IMR-90 (cell line): Measurements from ENCODE around the gene TNS2. TPM values are rescaled to one million over a fixed set of nuclear protein-coding genes. Genes with fewer than 3 reads are reported as not detected.

ENCODE experiments used
- ATAC-seq: fragments of 200-7000 bp; cut with Tn5 transposase; 2 replicates; pipeline ENCODE4 v1.9.1; 2020; ENCODE audit warnings: low read depth, mild to moderate bottlenecking, moderate library complexity
- BruUV-seq: library from RNA; stranded (reverse); fragments of 400-500 nt; replicated peaks from 2 replicates; lab custom pipeline; 2021; lab: Mats Ljungman, UMichigan
- CTCF ChIA-PET: fragments of 300-600 bp; formaldehyde crosslinking; extraction: SDS; loops from one replicate; lab custom pipeline; 2021; ENCODE audit warnings: antibody characterized with exemption; lab: Yijun Ruan, JAX
- POLR2A ChIA-PET: fragments of 300-600 bp; sonication (Branson Sonifier 250); formaldehyde crosslinking; loops from one replicate; lab custom pipeline; 2022; ENCODE audit warnings: antibody characterized with exemption; ENCODE audit not compliant: unreplicated experiment; lab: Charles Lee
- DNase-seq: peaks from one replicate; pipeline ENCODE4 v3.0.0; 2013
- H2AFZ ChIP-seq: replicated peaks from 2 replicates; pipeline ENCODE3; 2013; ENCODE audit warnings: low read length, mild to moderate bottlenecking; ENCODE audit not compliant: poor library complexity
- H2AK5ac ChIP-seq: 2 replicates; pipeline ENCODE4 v1.6.1; 2013; ENCODE audit warnings: low read depth, low read length, inconsistent platforms
- H2AK9ac ChIP-seq: replicated peaks from 2 replicates; pipeline ENCODE3; 2013; ENCODE audit warnings: mild to moderate bottlenecking, low read depth, low read length, moderate library complexity; ENCODE audit not compliant: poor library complexity
- H2BK120ac ChIP-seq: 2 replicates; pipeline ENCODE4 v1.6.1; 2013; ENCODE audit warnings: low read depth, low read length, inconsistent platforms
- H2BK15ac ChIP-seq: 3 replicates; pipeline ENCODE4 v1.6.1; 2013; ENCODE audit warnings: low read depth, low read length, inconsistent platforms
- H2BK20ac ChIP-seq: 2 replicates; pipeline ENCODE4 v1.6.1; 2013; ENCODE audit warnings: low read depth, mild to moderate bottlenecking, inconsistent platforms, low read length, moderate library complexity
- H2BK5ac ChIP-seq: 2 replicates; pipeline ENCODE4 v1.6.1; 2013; ENCODE audit warnings: mild to moderate bottlenecking, low read depth, low read length, inconsistent platforms; ENCODE audit not compliant: poor library complexity, severe bottlenecking
- H3K14ac ChIP-seq: replicated peaks from 2 replicates; pipeline ENCODE4 v1.6.1; 2013; ENCODE audit warnings: low read depth, low read length, inconsistent platforms
- H3K18ac ChIP-seq: 2 replicates; pipeline ENCODE4 v1.6.1; 2013; ENCODE audit warnings: low read depth, low read length, control low read depth
- H3K23ac ChIP-seq: 2 replicates; pipeline ENCODE4 v1.6.1; 2013; ENCODE audit warnings: low read depth, low read length, inconsistent platforms
- H3K27ac ChIP-seq: 2 replicates; pipeline ENCODE4 v1.5.1; 2013; ENCODE audit warnings: mild to moderate bottlenecking, control low read depth, low read length; ENCODE audit not compliant: insufficient read depth
- H3K27me3 ChIP-seq: 2 replicates; pipeline ENCODE4 v1.6.1; 2013; ENCODE audit warnings: low read length; ENCODE audit not compliant: control insufficient read depth, insufficient read depth
- H3K36me3 ChIP-seq: 2 replicates; pipeline ENCODE4 v1.6.1; 2013; ENCODE audit warnings: low read length, mixed read lengths; ENCODE audit not compliant: control insufficient read depth, insufficient read depth
- H3K4ac ChIP-seq: 2 replicates; pipeline ENCODE4 v1.6.1; 2013; ENCODE audit warnings: low read depth, low read length, inconsistent platforms
- H3K4me1 ChIP-seq: 2 replicates; pipeline ENCODE4 v1.6.1; 2013; ENCODE audit warnings: low read length, mixed read lengths; ENCODE audit not compliant: control insufficient read depth, insufficient read depth
- H3K4me2 ChIP-seq: 2 replicates; pipeline ENCODE4 v1.6.1; 2013; ENCODE audit warnings: low read depth, mild to moderate bottlenecking, control low read depth, low read length, moderate library complexity
- H3K4me3 ChIP-seq: 2 replicates; pipeline ENCODE4 v1.5.1; 2013; ENCODE audit warnings: low read depth, mild to moderate bottlenecking, control low read depth, low read length, moderate library complexity; ENCODE audit not compliant: insufficient read depth
- H3K56ac ChIP-seq: 2 replicates; pipeline ENCODE4 v1.6.1; 2013; ENCODE audit warnings: low read length, inconsistent platforms; ENCODE audit not compliant: insufficient read depth; ENCODE audit errors: extremely low read depth
- H3K79me1 ChIP-seq, 2 experiments: 2 replicates each; pipeline ENCODE4 v1.6.1; 2013; ENCODE audit warnings: low read length in 2 of 2, inconsistent platforms in 1 of 2, low read depth in 1 of 2
- H3K9ac ChIP-seq: 2 replicates; pipeline ENCODE4 v1.6.1; 2013; ENCODE audit warnings: low read depth, low read length, control low read depth
- H3K9me1 ChIP-seq: 2 replicates; pipeline ENCODE4 v1.6.1; 2013; ENCODE audit warnings: low read length, inconsistent platforms; ENCODE audit not compliant: insufficient read depth
- H3K9me3 ChIP-seq: 2 replicates; pipeline ENCODE4 v1.6.1; 2013; ENCODE audit warnings: low read length; ENCODE audit not compliant: control insufficient read depth, insufficient read depth
- H4K20me1 ChIP-seq: 2 replicates; pipeline ENCODE4 v1.6.1; 2013; ENCODE audit warnings: low read length, inconsistent platforms; ENCODE audit not compliant: insufficient read depth
- H4K5ac ChIP-seq: 2 replicates; pipeline ENCODE4 v1.6.1; 2013; ENCODE audit warnings: mild to moderate bottlenecking, low read depth, low read length, control low read depth
- H4K8ac ChIP-seq, 2 experiments: 2 replicates each; pipeline ENCODE4 v1.6.1; 2013; ENCODE audit warnings: low read depth in 2 of 2, low read length in 2 of 2, control low read depth in 1 of 2, inconsistent platforms in 1 of 2
- H4K91ac ChIP-seq: 2 replicates; pipeline ENCODE4 v1.6.1; 2013; ENCODE audit warnings: low read depth, low read length, inconsistent platforms; ENCODE audit not compliant: insufficient read depth
- CEBPB ChIP-seq: IDR thresholded peaks from 2 replicates; pipeline ENCODE4 v1.6.1; 2012; ENCODE audit warnings: low read depth, low read length, improper control_type of control experiment
- CHD1 ChIP-seq: IDR thresholded peaks from 2 replicates; pipeline ENCODE4 v1.6.1; 2012; ENCODE audit warnings: low read depth, low read length, improper control_type of control experiment
- FOS ChIP-seq: fragments of 150-350 bp; IDR thresholded peaks from 2 replicates; pipeline ENCODE4 v1.6.1; 2016; ENCODE audit warnings: low read depth, low read length
- MAZ ChIP-seq: IDR thresholded peaks from 2 replicates; pipeline ENCODE4 v1.6.1; 2012; ENCODE audit warnings: low read depth, mild to moderate bottlenecking, low read length, improper control_type of control experiment, moderate library complexity, borderline replicate concordance
- MXI1 ChIP-seq: IDR thresholded peaks from 2 replicates; pipeline ENCODE4 v1.6.1; 2012; ENCODE audit warnings: low read depth, mild to moderate bottlenecking, low read length, moderate library complexity, borderline replicate concordance
- NFE2L2 ChIP-seq: fragments of 150-350 bp; IDR thresholded peaks from 2 replicates; pipeline ENCODE4 v1.6.1; 2016; ENCODE audit warnings: low read depth, mild to moderate bottlenecking, low read length
- POLR2A ChIP-seq: IDR thresholded peaks from 2 replicates; pipeline ENCODE4 v1.6.1; 2012; ENCODE audit warnings: mild to moderate bottlenecking, low read depth, low read length
- RCOR1 ChIP-seq: IDR thresholded peaks from 2 replicates; pipeline ENCODE4 v1.6.1; 2012; ENCODE audit warnings: mild to moderate bottlenecking, low read length, improper control_type of control experiment; ENCODE audit not compliant: insufficient replicate concordance
- RFX5 ChIP-seq: IDR thresholded peaks from 2 replicates; pipeline ENCODE4 v1.8.0; 2012; ENCODE audit warnings: low read depth, mild to moderate bottlenecking, low read length, moderate library complexity
- SMC3 ChIP-seq: fragments of 150-350 bp; IDR thresholded peaks from 2 replicates; pipeline ENCODE4 v1.6.1; 2016; ENCODE audit warnings: low read depth, mild to moderate bottlenecking, antibody characterized with exemption, low read length, moderate library complexity
- WGBS, 2 experiments: methylation state at CpG; one replicate each; pipeline versions ENCODE4 v1.1.5 to v1.1.7; 2013; ENCODE audit warnings: missing lambda C conversion rate in 2 of 2; ENCODE audit not compliant: insufficient read length in 1 of 2; ENCODE audit errors: extremely low coverage in 2 of 2; 5-methylcytosine and 5-hydroxymethylcytosine counted together
- dilution Hi-C: fragments of 300-500 bp; cut with HindIII; formaldehyde crosslinking; loops from one replicate; pipeline ENCODE4 v1.14.3; 2018; ENCODE audit warnings: low sequenced_read_pairs; ENCODE audit not compliant: unreplicated experiment
- in situ Hi-C: fragments of 300-500 bp; cut with MboI; formaldehyde crosslinking; loops from 3 replicates; pipeline ENCODE4 v1.14.3; 2019; ENCODE audit warnings: low sequenced_read_pairs, inconsistent platforms, mixed read lengths
- intact Hi-C: fragments of 100-400 bp; cut with micrococcal nuclease; formaldehyde crosslinking; loops from 2 replicates; pipeline ENCODE4 v1.10.0; 2022
- polyA plus RNA-seq, 3 experiments: library from polyadenylated mRNA; depleted of rRNA; stranded (reverse); fragments of >200 nt; gene quantifications; 2 replicates each; pipeline ENCODE4 v1.2.3, GENCODE V29; 2012; ENCODE audit warnings: low replicate concordance in 1 of 3
- total RNA-seq: library from RNA; depleted of rRNA; stranded (reverse); fragments of >200 nt; gene quantifications from 2 replicates; pipeline ENCODE4 v1.2.3, GENCODE V29; 2012
- TF ChIP-seq, protein P1 (sequence below): fragments of 150-350 bp; IDR thresholded peaks from 2 replicates; pipeline ENCODE4 v1.6.1; 2016; ENCODE audit warnings: low read depth, mild to moderate bottlenecking, low read length, moderate library complexity, borderline replicate concordance
- TF ChIP-seq, protein P2 (sequence below): conservative IDR thresholded peaks from 2 replicates; pipeline ENCODE4 v1.5.1; 2012; ENCODE audit warnings: mild to moderate bottlenecking, low read depth, low read length, improper control_type of control experiment
- TF ChIP-seq, protein P3 (sequence below): fragments of 150-350 bp; IDR thresholded peaks from 2 replicates; pipeline ENCODE4 v1.6.1; 2017; ENCODE audit warnings: mild to moderate bottlenecking, antibody characterized with exemption, low read length, low read depth

Gene TNS2
- total and polyA plus RNA-seq, 2 of the 4 experiments (the other 2 are of a cell fraction): 10.4 to 67.2 TPM

GRCh38 chr12:53062011-53062961, 12.4 kb downstream of the TNS2 start:
- Histone ChIP-seq H2AK5ac (no peak overlapping the region; the same call in 1 of the 2 replicates), H3K9ac (no peak overlapping the region), H4K91ac (no peak overlapping the region), H2BK5ac (no peak overlapping the region), H2AFZ (no peak overlapping the region), H4K8ac (no peak overlapping the region), H3K4me1 (peaks cover 24% of the 10 kb centered on the region), H2BK20ac (no peak overlapping the region), H3K4me2 (no peak overlapping the region), H2AK9ac (no peak overlapping the region), H3K56ac (no peak overlapping the region), H3K79me1 (peaks cover 0 to 49% of the 10 kb centered on the region in 2 experiments; a peak in 2 of 4 replicates), H3K14ac (no peak overlapping the region), H3K4ac (no peak overlapping the region), H3K36me3 (peaks cover 78% of the 10 kb centered on the region), H3K9me1 (peaks cover 5% of the 10 kb centered on the region; the same call in 1 of the 2 replicates), H3K27me3 (no peaks in the 10 kb centered on the region), H4K20me1 (peaks cover 9% of the 10 kb centered on the region), H3K18ac (no peak overlapping the region), H3K4me3 (no peak overlapping the region), H2BK15ac (no peak overlapping the region), H3K23ac (no peak overlapping the region), H3K9me3 (no peaks in the 10 kb centered on the region), H3K27ac (peak overlapping the region; percentile 4; the same call in 1 of the 2 replicates), H2BK120ac (no peak overlapping the region), H4K5ac (no peak overlapping the region; the same call in 1 of the 2 replicates)
- POLR2A ChIA-PET: interaction anchor here (1.1 to 1.4 kb wide), 2 partner anchors 9 to 11 kb away, joined by 3 read pairs; no protein-coding TSS in a partner anchor
- intact Hi-C loops (no loop called here), dilution Hi-C loops (no loop called here), in situ Hi-C loops (no loop called here)
- no TSS peak for BruUV-seq
- ATAC-seq (no peak), DNase-seq (no peak)
- TF ChIP-seq MXI1 (no peak), NFE2L2 (no peak), MAZ (no peak), SMC3 (no peak), RFX5 (no peak), FOS (no peak), RCOR1 (no peak), POLR2A (no peak; the same call in 1 of the 2 replicates), CHD1 (no peak), CEBPB (no peak)
- TF ChIP-seq, protein P1, sequence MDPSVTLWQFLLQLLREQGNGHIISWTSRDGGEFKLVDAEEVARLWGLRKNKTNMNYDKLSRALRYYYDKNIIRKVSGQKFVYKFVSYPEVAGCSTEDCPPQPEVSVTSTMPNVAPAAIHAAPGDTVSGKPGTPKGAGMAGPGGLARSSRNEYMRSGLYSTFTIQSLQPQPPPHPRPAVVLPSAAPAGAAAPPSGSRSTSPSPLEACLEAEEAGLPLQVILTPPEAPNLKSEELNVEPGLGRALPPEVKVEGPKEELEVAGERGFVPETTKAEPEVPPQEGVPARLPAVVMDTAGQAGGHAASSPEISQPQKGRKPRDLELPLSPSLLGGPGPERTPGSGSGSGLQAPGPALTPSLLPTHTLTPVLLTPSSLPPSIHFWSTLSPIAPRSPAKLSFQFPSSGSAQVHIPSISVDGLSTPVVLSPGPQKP: no peak
- TF ChIP-seq, protein P2, sequence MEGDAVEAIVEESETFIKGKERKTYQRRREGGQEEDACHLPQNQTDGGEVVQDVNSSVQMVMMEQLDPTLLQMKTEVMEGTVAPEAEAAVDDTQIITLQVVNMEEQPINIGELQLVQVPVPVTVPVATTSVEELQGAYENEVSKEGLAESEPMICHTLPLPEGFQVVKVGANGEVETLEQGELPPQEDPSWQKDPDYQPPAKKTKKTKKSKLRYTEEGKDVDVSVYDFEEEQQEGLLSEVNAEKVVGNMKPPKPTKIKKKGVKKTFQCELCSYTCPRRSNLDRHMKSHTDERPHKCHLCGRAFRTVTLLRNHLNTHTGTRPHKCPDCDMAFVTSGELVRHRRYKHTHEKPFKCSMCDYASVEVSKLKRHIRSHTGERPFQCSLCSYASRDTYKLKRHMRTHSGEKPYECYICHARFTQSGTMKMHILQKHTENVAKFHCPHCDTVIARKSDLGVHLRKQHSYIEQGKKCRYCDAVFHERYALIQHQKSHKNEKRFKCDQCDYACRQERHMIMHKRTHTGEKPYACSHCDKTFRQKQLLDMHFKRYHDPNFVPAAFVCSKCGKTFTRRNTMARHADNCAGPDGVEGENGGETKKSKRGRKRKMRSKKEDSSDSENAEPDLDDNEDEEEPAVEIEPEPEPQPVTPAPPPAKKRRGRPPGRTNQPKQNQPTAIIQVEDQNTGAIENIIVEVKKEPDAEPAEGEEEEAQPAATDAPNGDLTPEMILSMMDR: no peak
- TF ChIP-seq, protein P3, sequence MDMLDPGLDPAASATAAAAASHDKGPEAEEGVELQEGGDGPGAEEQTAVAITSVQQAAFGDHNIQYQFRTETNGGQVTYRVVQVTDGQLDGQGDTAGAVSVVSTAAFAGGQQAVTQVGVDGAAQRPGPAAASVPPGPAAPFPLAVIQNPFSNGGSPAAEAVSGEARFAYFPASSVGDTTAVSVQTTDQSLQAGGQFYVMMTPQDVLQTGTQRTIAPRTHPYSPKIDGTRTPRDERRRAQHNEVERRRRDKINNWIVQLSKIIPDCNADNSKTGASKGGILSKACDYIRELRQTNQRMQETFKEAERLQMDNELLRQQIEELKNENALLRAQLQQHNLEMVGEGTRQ: no peak
- WGBS, 2 experiments: 100% methylated on average over 2 of the region's 20 CpGs; no CpG with 5 or more reads in 1 of the 2 experiments
- CTCF ChIA-PET: interaction anchor here (1.3 to 1.4 kb wide), 2 partner anchors 15 to 39 kb away, joined by 3 read pairs; no protein-coding TSS in a partner anchor
